Nephron (organoid): ENCODE measurements around the gene RELL2.

Experiments
- H3K27ac Mint-ChIP-seq, 3 experiments: 2 replicates each; pipeline ENCODE4 v1.8.0; 2020; ENCODE audit warnings: mixed read lengths in 3 of 3, mild to moderate bottlenecking in 2 of 3, moderate library complexity in 1 of 3
- H3K27me3 Mint-ChIP-seq: 2 replicates; pipeline ENCODE4 v1.8.0; 2021; ENCODE audit warnings: low read depth, mild to moderate bottlenecking, moderate library complexity, mixed read lengths
- H3K36me3 Mint-ChIP-seq: 2 replicates; pipeline ENCODE4 v1.8.0; 2020; ENCODE audit warnings: low read depth, mixed read lengths
- H3K4me1 Mint-ChIP-seq: 2 replicates; pipeline ENCODE4 v1.8.0; 2020; ENCODE audit warnings: mixed read lengths
- H3K4me3 Mint-ChIP-seq, 3 experiments: 2 replicates each; pipeline ENCODE4 v1.8.0; 2020; ENCODE audit warnings: mild to moderate bottlenecking in 3 of 3, mixed read lengths in 3 of 3, moderate library complexity in 2 of 3
- H3K9me3 Mint-ChIP-seq: 2 replicates; pipeline ENCODE4 v1.8.0; 2020; ENCODE audit warnings: mixed read lengths
- CTCF ChIP-seq, 3 experiments: fragments of 200-600 bp; sonication (generic); IDR thresholded peaks; one replicate each; pipeline ENCODE4 v1.5.0; 2021; ENCODE audit warnings: antibody characterized with exemption in 3 of 3; ENCODE audit not compliant: unreplicated experiment in 3 of 3

The RELL2 gene

GRCh38 chr5:141617128-141617527 lies 19.7 kb upstream of the RELL2 start:
- Mint-ChIP-seq H3K36me3 (peaks cover 13% of the 10 kb centered on the region), H3K9me3 (no peaks in the 10 kb centered on the region), H3K4me1 (peaks cover 26% of the 10 kb centered on the region), H3K27ac (peak overlapping the region; percentile 14 to 98 (median 91)), H3K4me3 (peak overlapping the region; percentile 96 to 98 (median 96)), H3K27me3 (no peaks in the 10 kb centered on the region)
- no peak for TF ChIP-seq CTCF (IDR thresholded peaks at IDR 0.05; ENCODE audit: unreplicated experiment in 3 of 3)

- no peaks in the 10 kb centered on the region for H3K27me3 Mint-ChIP-seq
- H3K4me1 Mint-ChIP-seq = peaks cover 26% of the 10 kb centered on the region
- H3K36me3 Mint-ChIP-seq = peaks cover 13% of the 10 kb centered on the region
- H3K27ac Mint-ChIP-seq = peak overlapping the region; percentile 88 to 98 (median 91)
- no peaks in the 10 kb centered on the region for H3K9me3 Mint-ChIP-seq
- TF ChIP-seq CTCF (IDR thresholded peaks at IDR 0.05; ENCODE audit: unreplicated experiment in 3 of 3) = no peak
- H3K4me3 Mint-ChIP-seq = peak overlapping the region; percentile 96 to 98 (median 96)
Measured at GRCh38 chr5:141617682-141618029, 19.1 kb upstream of the RELL2 start.

GRCh38 chr5:141618030-141618803 lies 18.6 kb upstream of the RELL2 start:
- Mint-ChIP-seq H3K9me3 (no peaks in the 10 kb centered on the region), H3K4me3 (peak overlapping the region; percentile 96 to 98 (median 96)), H3K27me3 (no peaks in the 10 kb centered on the region)

GRCh38 chr5:141618804-141619554 lies 17.8 kb upstream of the RELL2 start, which contains the start of gene DIAPH1:
Gene DIAPH1 (minus strand): TSS chr5:141619000. CDS start chr5:141618914, 86 bp downstream.
- peak; percentile 96 to 99 (median 97) for TF ChIP-seq CTCF (IDR thresholded peaks at IDR 0.05; ENCODE audit: unreplicated experiment in 3 of 3)
- H3K9me3 Mint-ChIP-seq = no peaks in the 10 kb centered on the region
- H3K27me3 Mint-ChIP-seq = no peaks in the 10 kb centered on the region
- peaks cover 36% of the 10 kb centered on the region for H3K4me1 Mint-ChIP-seq
- peak within 1 kb of the TSS; percentile 88 to 98 (median 91) for H3K27ac Mint-ChIP-seq
- H3K4me3 Mint-ChIP-seq = peak within 1 kb of the TSS; percentile 96 to 98 (median 96)
- H3K36me3 Mint-ChIP-seq = peaks cover 23% of the 10 kb centered on the region

More at GRCh38 chr5:141618030-141618803, 18.6 kb upstream of the RELL2 start:
- Mint-ChIP-seq H3K36me3 (peaks cover 16% of the 10 kb centered on the region), H3K27ac (peak overlapping the region; percentile 88 to 98 (median 91)), H3K4me1 (peaks cover 28% of the 10 kb centered on the region)
- TF ChIP-seq CTCF (IDR thresholded peaks at IDR 0.05; ENCODE audit: unreplicated experiment in 3 of 3) = no peak

- Mint-ChIP-seq H3K27me3 (no peaks in the 10 kb centered on the region), H3K4me3 (no peak overlapping the region), H3K27ac (peak overlapping the region; percentile 27 to 64 (median 48)), H3K9me3 (no peaks in the 10 kb centered on the region), H3K36me3 (peaks cover 56% of the 10 kb centered on the region), H3K4me1 (peaks cover 11% of the 10 kb centered on the region)
- TF ChIP-seq CTCF (IDR thresholded peaks at IDR 0.05; ENCODE audit: unreplicated experiment in 3 of 3) = no peak
Measured at GRCh38 chr5:141623186-141623585, 13.6 kb upstream of the RELL2 start.
